Uterine smooth muscle cell (primary cell): Measurements from ENCODE around the gene APH1B. TPM values are rescaled to one million over a fixed set of nuclear protein-coding genes. Genes with fewer than 3 reads are reported as not detected.

ENCODE experiments used
- total RNA-seq: library from RNA; depleted of rRNA; stranded (reverse); fragments of >200 nt; gene quantifications from 2 replicates; pipeline ENCODE4 v1.2.3, GENCODE V29; 2014

Gene APH1B
- total RNA-seq = 20.4 and 20.7 TPM in 2 replicates

DNA sequence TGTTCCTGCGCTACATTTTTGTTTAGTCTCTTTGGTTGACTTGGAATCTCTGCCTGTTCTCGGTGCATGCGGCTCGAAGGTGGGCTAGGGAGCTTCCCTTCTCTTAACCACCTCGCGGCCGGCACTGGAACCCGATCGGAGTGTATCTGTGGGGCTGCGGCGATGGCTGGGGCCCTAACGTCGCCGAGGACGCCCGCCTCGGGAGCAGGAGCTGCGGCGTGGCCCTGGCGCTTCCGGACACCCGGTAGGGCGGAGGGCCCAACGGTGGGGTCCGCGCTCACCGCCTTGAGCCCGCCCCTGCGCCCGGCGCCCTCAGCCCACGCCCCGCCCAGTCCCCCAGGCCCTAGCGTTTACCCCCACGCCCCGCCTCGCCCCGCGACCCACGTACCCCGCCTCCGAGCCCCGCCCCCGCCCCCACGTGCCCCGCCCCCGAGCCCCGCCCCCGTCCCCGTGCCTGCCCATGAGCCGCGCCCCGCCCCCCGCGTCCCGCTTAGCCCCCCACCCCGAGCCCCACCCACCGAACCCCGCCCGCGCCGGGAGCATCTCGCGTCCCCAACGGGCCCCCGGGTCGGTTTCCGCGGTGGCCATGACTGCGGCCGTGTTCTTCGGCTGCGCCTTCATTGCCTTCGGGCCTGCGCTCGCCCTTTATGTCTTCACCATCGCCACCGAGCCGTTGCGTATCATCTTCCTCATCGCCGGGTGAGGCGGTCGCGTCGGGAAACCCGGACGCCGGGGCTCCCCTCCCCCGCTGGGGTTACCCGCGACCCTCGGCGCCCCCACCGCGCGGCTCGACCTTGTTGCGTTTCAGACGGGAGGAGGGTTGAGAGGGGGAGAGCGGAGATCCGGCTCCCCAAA, at the start of gene APH1B:
Gene APH1B (plus strand): TSS at position 568 of the 855 bp plus-strand sequence. CDS start 19 bp downstream, at position 587.

Other genes with a start within 250 kb of the APH1B start
- 394 and 764 TPM in 2 replicates for gene TPM1, start 234.9 kb upstream of the APH1B start, total RNA-seq
- gene LACTB, start 155.7 kb upstream of the APH1B start, total RNA-seq = 39.0 TPM in 2 replicates
- 134 and 312 TPM in 2 replicates for gene RPS27L, start 120.1 kb upstream of the APH1B start, total RNA-seq
- 85.2 and 101 TPM in 2 replicates for gene RAB8B, start 88.0 kb upstream of the APH1B start, total RNA-seq
- gene CA12, start 104.2 kb downstream of the APH1B start, total RNA-seq = 128 and 224 TPM in 2 replicates
- 52.9 and 57.6 TPM in 2 replicates for gene USP3, start 227.0 kb downstream of the APH1B start, total RNA-seq